BE2C (cell line): ENCODE data around the gene FRK.
"Not testable (repeated sequence)": the region's sequence is repeated elsewhere in the genome, so short reads cannot be mapped to it uniquely, and the experiment has no call there.

Source experiments
- DNase-seq: peaks from one replicate; pipeline ENCODE4 v3.0.0-alpha.2; 2020
- H3K27me3 ChIP-seq: fragments of 250-450 bp; sonication (Bioruptor Pico); 2 replicates; pipeline ENCODE4 v1.5.1; 2020; ENCODE audit warnings: mild to moderate bottlenecking
- H3K36me3 ChIP-seq: fragments of 250-450 bp; sonication (Bioruptor Pico); 2 replicates; pipeline ENCODE4 v1.5.1; 2020; ENCODE audit warnings: mild to moderate bottlenecking
- H3K4me1 ChIP-seq: fragments of 250-450 bp; sonication (Bioruptor Pico); 2 replicates; pipeline ENCODE4 v1.5.1; 2020
- H3K4me3 ChIP-seq: 2 replicates; pipeline ENCODE4 v1.5.1; 2011; ENCODE audit warnings: low read depth, low read length
- H3K9me3 ChIP-seq: fragments of 250-450 bp; sonication (Bioruptor Pico); 2 replicates; pipeline ENCODE4 v1.5.1; 2020
- TF ChIP-seq, protein P1 (sequence below): IDR thresholded peaks from 2 replicates; pipeline ENCODE4 v1.5.1; 2012; ENCODE audit warnings: mild to moderate bottlenecking, low read depth, low read length

The FRK gene

DNA sequence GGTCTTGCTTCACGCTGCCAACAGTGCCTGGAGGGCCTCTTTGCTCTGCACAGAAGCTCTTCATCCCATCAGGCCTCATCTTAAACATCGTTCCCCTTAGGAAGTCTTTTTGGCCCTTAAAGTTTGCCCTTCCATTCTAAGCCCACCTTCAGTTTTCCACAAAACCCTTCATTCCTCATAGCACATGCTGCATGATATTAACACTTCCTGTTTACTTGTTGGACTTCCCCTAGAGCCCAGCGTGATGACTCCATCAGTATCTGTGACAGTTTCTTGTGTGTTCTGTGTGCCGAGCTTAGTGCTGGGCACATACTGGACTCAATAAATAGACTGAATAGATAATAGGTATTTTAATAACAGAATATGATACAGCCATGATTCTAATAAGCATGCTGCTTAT lies 42.2 kb upstream of the FRK start:
- no peak overlapping the region for H3K4me3 ChIP-seq
- H3K4me1 ChIP-seq: no peaks in the 10 kb centered on the region
- DNase-seq: no peak
- no peaks in the 10 kb centered on the region for H3K9me3 ChIP-seq
- no peaks in the 10 kb centered on the region for H3K27me3 ChIP-seq
- TF ChIP-seq, protein P1, sequence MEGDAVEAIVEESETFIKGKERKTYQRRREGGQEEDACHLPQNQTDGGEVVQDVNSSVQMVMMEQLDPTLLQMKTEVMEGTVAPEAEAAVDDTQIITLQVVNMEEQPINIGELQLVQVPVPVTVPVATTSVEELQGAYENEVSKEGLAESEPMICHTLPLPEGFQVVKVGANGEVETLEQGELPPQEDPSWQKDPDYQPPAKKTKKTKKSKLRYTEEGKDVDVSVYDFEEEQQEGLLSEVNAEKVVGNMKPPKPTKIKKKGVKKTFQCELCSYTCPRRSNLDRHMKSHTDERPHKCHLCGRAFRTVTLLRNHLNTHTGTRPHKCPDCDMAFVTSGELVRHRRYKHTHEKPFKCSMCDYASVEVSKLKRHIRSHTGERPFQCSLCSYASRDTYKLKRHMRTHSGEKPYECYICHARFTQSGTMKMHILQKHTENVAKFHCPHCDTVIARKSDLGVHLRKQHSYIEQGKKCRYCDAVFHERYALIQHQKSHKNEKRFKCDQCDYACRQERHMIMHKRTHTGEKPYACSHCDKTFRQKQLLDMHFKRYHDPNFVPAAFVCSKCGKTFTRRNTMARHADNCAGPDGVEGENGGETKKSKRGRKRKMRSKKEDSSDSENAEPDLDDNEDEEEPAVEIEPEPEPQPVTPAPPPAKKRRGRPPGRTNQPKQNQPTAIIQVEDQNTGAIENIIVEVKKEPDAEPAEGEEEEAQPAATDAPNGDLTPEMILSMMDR: no peak
- H3K36me3 ChIP-seq: no peaks in the 10 kb centered on the region

DNA sequence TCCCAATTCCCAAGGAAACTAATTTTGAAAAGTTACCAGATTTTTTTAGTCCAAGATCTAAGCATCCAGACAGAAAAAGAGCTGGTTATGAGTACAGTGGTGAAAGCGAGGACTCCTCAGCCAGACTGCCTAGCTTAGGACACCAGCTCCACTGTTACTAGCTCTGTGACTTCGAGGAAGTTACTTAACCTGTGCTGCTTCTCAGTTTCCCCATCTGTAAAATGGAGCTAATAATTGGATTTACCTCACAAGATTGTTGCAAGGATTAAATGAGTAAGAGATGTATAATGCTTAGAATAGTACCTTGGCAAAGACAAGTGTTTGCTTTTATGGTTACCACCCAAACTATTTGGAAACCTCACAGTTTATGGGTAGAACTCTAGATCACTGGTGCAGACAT lies 41.1 kb upstream of the FRK start:
- no peaks in the 10 kb centered on the region for H3K27me3 ChIP-seq
- TF ChIP-seq, protein P1: no peak
- peak overlapping the region; percentile 84 for H3K4me3 ChIP-seq
- H3K4me1 ChIP-seq: no peaks in the 10 kb centered on the region
- no peaks in the 10 kb centered on the region for H3K36me3 ChIP-seq
- no peaks in the 10 kb centered on the region for H3K9me3 ChIP-seq
- no peak for DNase-seq

DNA sequence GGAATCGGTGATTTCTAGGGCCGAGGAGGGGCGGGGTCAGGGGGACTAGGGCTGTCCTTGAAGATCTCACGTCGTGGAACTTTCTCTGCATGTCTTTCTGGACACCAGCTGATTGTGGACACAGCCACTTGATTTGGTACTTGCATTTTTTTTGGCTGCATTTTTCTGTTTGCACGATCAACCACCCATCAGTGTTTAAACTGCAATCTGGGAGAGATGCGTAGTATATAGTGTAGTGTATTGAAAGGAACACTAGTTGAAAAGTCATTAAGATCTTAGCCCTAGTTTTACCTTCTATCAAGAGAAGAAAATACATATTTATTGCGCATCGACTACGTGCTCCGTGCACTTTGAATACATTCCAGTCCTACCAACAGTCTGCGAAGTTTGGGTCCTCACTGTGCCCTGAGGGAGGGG lies 40.6 kb upstream of the FRK start:
- Histone ChIP-seq H3K4me1 (no peaks in the 10 kb centered on the region), H3K36me3 (no peaks in the 10 kb centered on the region), H3K4me3 (peak overlapping the region; percentile 84), H3K27me3 (no peaks in the 10 kb centered on the region), H3K9me3 (no peaks in the 10 kb centered on the region)
- TF ChIP-seq, protein P1: no peak
- no peak for DNase-seq

DNA sequence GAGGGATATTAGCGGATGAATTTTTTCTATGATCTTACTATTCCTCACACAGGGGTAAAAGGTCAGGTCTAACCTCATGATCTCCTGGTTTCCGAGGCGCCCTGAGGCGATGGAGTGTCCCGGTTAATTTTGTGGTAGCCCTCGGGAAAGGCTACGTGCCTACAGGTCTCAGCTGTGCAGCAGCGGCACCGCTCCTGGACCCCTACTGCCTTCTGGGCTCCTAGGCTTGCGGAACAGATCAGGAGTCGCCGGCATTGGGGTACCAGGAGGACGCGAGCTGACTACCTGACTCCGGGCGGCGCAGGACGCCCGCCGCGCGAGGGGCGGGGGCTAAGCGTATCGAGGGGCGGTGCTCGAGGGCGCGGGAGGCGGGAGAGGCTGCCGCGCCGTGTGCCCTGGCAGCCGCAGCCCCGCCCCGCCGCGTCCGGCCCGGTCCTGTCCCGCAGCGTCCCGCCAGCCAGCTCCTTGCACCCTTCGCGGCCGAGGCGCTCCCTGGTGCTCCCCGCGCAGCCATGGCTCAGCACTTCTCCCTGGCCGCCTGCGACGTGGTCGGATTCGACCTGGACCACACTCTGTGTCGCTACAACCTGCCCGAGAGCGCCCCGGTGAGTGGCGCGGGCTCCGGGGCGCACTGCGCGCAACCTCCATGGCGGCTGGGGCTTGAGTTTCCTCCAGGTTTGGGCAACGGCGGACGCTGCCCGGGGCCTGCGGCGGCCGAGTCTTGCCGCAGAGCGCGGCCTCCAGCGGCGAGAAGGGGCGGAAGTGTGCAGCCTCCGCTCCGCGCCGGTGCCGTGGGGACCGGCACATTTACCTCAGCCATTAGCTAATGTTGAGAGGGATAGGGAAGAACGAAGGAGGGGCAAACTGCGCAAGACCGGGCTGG lies 40.0 kb upstream of the FRK start, which contains the start of gene NT5DC1:
NT5DC1 (plus strand) TSS at position 435 of the 883 bp plus-strand sequence; CDS start at position 513, 78 bp downstream.
- TF ChIP-seq, protein P1: peak; percentile 39
- Histone ChIP-seq H3K4me3 (peak within 1 kb of the TSS; percentile 84), H3K4me1 (no peaks in the 10 kb centered on the region), H3K36me3 (no peaks in the 10 kb centered on the region), H3K9me3 (no peaks in the 10 kb centered on the region), H3K27me3 (no peaks in the 10 kb centered on the region)
- DNase-seq: peak; percentile 85

DNA sequence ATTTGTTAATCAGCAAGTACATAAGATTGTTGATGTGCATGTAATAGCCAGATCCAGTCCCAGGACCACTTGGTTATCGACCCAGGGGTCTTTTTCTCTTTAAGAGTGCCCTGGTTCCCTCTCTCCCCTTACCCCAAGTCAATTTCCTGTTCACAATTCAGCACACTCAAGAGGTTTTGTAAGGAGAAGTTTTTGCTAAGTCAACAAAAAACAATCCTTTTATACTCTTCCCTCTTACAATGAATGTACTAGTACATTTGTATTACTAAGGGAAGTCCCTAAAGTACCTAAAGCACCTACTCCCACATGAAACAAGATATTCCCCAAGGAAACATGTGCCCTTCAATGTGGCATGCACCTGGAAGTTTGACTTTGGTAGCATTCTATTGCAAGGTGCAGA lies 38.3 kb upstream of the FRK start:
- no peaks in the 10 kb centered on the region for H3K27me3 ChIP-seq
- no peak overlapping the region for H3K4me3 ChIP-seq
- H3K9me3 ChIP-seq: no peaks in the 10 kb centered on the region
- H3K4me1 ChIP-seq: no peaks in the 10 kb centered on the region
- TF ChIP-seq, protein P1: no peak
- H3K36me3 ChIP-seq: no peaks in the 10 kb centered on the region
- DNase-seq: no peak

DNA sequence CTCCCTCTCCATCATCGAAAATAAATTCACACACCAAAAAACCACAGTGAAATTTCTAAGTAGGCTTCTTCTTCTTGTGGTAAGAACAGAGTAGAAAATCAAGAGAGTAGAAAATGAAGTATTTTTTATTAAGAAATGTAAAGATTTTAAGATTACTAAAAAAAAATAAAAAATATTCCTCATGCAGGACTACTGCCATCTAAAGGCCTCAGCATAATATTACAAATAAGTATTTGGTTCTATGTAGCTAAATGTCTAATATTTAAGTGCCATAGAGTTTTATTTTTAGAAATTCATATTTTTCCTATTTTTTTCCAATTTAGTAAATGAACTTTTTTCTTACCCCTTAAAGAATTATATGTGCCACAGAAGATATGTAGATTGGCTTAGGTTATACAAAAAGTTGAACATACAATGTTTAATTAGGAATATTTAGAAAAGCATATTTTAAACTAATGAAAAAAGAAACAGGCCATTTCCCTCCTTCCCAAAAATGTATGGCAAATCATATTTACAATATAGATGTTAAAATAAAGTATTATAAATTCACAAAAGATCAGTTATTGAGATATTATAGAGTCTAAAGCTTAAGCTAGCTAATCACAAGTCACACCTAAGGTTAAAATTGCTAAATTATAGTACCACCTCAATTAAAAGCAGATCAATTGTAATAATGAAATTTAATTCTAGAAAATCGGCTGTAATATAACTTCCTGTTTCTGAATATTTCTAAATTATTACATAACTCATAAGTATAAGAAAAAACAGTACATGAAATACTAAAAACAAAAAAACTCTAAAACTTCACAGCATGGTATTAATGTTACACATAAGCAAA lies 36.5 kb upstream of the FRK start:
- Histone ChIP-seq H3K9me3 (no peaks in the 10 kb centered on the region), H3K4me3 (no peak overlapping the region), H3K36me3 (no peaks in the 10 kb centered on the region), H3K27me3 (no peaks in the 10 kb centered on the region), H3K4me1 (no peaks in the 10 kb centered on the region)
- TF ChIP-seq, protein P1: peak; percentile 33
- DNase-seq: no peak

DNA sequence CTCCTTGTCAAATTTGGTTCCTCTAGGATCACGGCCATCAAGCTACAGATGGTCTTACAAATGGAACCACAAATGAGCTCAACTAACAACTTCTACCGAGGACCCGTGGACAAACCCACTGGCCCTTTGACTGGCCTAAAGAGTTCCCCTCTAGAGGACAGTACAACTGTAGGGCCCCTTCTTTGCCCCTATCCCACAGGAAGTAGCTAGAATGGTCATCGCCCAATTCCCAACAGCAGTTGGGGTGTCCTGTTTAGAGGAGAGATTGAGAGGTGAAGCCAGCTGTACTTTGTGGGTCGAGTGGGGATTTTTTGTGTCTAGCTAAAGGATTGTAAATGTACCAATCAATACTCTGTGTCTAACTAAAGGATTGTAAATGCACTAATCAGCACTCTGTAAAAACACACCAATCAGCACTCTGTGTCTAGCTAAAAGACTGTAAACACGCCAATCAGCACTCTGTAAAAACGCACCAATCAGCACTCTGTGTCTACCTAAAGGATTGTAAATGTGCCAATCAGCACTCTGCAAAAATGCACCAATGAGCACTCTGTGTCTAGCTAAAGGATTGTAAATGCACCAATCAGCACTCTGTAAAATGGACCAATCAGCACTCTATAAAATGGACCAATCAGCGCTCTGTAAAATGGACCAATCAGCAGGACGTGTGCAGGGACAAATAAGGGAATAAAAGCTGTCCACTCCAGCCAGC lies 35.5 kb upstream of the FRK start:
- not testable (repeated sequence) for H3K27me3 ChIP-seq, H3K4me1 ChIP-seq, DNase-seq, H3K36me3 ChIP-seq, H3K4me3 ChIP-seq, H3K9me3 ChIP-seq
